Measurements from ENCODE around the gene ZFAND3. TPM values are rescaled to one million over a fixed set of nuclear protein-coding genes. Genes with fewer than 3 reads are reported as not detected.

The ZFAND3 gene
- total and polyA plus RNA-seq, 2 donors (not counting 3 experiments of a cell fraction or from before 2014, with no cell fraction given): 15.4 to 54.2 TPM

GRCh38 chr6:37972994-37973757, 153.6 kb downstream of the ZFAND3 start:
- dilution Hi-C loops (cut with MboI; ENCODE audit: extremely low pct_ligation_motif_present, low sequenced_read_pairs): no loop called here

More at GRCh38 chr6:37972994-37973757, 153.6 kb downstream of the ZFAND3 start:
- no peak for FAIRE-seq
- H3K27ac ChIP-seq (ENCODE audit: insufficient read depth, low read depth, low read length): no peak overlapping the region
- BruUV-seq (replicated peaks): no TSS peak
- H3K9me1 ChIP-seq (replicated peaks; ENCODE audit: control insufficient read depth, extremely low read depth, insufficient read depth, low read length): no peaks in the 10 kb centered on the region
- no peaks in the 10 kb centered on the region for H3K4me1 ChIP-seq (ENCODE audit: control insufficient read depth, extremely low read depth, insufficient read depth, low read length)
- CTCF ChIA-PET: interaction anchor here (1.3 kb wide), 1 partner anchor 182 kb away, joined by 4 read pairs; no protein-coding TSS in a partner anchor
- peaks cover 4% of the 10 kb centered on the region for H4K20me1 ChIP-seq (replicated peaks; ENCODE audit: control insufficient read depth, extremely low read depth, insufficient read depth, low read length)
- POLR2A ChIA-PET: interaction anchor here (1.1 kb wide), 1 partner anchor 94 kb away, joined by 3 read pairs; no protein-coding TSS in a partner anchor
- no peak for TF ChIP-seq JUN (IDR thresholded peaks at IDR 0.05; ENCODE audit: borderline replicate concordance, insufficient read depth, insufficient read length, low read depth)
- no peak for TF ChIP-seq POLR2AphosphoS5 (IDR thresholded peaks at IDR 0.05; ENCODE audit: insufficient read depth, low read depth, low read length)
- TF ChIP-seq, protein P1, sequence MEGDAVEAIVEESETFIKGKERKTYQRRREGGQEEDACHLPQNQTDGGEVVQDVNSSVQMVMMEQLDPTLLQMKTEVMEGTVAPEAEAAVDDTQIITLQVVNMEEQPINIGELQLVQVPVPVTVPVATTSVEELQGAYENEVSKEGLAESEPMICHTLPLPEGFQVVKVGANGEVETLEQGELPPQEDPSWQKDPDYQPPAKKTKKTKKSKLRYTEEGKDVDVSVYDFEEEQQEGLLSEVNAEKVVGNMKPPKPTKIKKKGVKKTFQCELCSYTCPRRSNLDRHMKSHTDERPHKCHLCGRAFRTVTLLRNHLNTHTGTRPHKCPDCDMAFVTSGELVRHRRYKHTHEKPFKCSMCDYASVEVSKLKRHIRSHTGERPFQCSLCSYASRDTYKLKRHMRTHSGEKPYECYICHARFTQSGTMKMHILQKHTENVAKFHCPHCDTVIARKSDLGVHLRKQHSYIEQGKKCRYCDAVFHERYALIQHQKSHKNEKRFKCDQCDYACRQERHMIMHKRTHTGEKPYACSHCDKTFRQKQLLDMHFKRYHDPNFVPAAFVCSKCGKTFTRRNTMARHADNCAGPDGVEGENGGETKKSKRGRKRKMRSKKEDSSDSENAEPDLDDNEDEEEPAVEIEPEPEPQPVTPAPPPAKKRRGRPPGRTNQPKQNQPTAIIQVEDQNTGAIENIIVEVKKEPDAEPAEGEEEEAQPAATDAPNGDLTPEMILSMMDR (IDR thresholded peaks at IDR 0.05; ENCODE audit: extremely low read depth in 1 of 2, insufficient read depth in 1 of 2, low read depth in 1 of 2, low read length in 2 of 2): no peak
- no peak for TF ChIP-seq MYC (IDR thresholded peaks at IDR 0.05; ENCODE audit: low read depth, low read length)
- no peak for TF ChIP-seq POLR2A (IDR thresholded peaks at IDR 0.05; ENCODE audit: low read depth, low read length)
- TF ChIP-seq, protein P2, sequence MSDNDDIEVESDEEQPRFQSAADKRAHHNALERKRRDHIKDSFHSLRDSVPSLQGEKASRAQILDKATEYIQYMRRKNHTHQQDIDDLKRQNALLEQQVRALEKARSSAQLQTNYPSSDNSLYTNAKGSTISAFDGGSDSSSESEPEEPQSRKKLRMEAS (IDR thresholded peaks at IDR 0.05; ENCODE audit: insufficient read depth, insufficient read length): no peak
- no peaks in the 10 kb centered on the region for H3K27me3 ChIP-seq (ENCODE audit: control insufficient read depth in 2 of 2, insufficient read depth in 2 of 2, low read length in 2 of 2)
- no peaks in the 10 kb centered on the region for H3K36me3 ChIP-seq (ENCODE audit: control insufficient read depth in 2 of 2, extremely low read depth in 1 of 2, insufficient read depth in 2 of 2, low read length in 2 of 2)
- H3K9me3 ChIP-seq (replicated peaks; ENCODE audit: control insufficient read depth, insufficient read depth, low read length): no peaks in the 10 kb centered on the region
- no peak for DNase-seq (ENCODE audit: low read depth, low spot score)
- no peak overlapping the region for H3K4me2 ChIP-seq (ENCODE audit: insufficient read depth, low read length)
- H3K9ac ChIP-seq (replicated peaks; ENCODE audit: extremely low read depth, insufficient read depth, low read length): no peak overlapping the region
- peaks cover 81% of the 10 kb centered on the region for H3K79me2 ChIP-seq (ENCODE audit: control insufficient read depth, insufficient read depth, low read length)
- intact Hi-C loops (cut with micrococcal nuclease): no loop called here
- H3K4me3 ChIP-seq (replicated peaks in 1 of 3; ENCODE audit: insufficient read depth in 1 of 3, low read depth in 1 of 3, low read length in 3 of 3): no peak overlapping the region
- H2AFZ ChIP-seq (ENCODE audit: low read depth, low read length): no peak overlapping the region
